Measurements from ENCODE around the gene ADAMTS7. TPM values are rescaled to one million over a fixed set of nuclear protein-coding genes. Genes with fewer than 3 reads are reported as not detected.
"Not testable (repeated sequence)": the region's sequence is repeated elsewhere in the genome, so short reads cannot be mapped to it uniquely, and the experiment has no call there.

ADAMTS7 gene
- total RNA-seq, 3 donors from 2014 or later = 1.3 to 5.7 (median 1.8) TPM

- H3K36me3 ChIP-seq (ENCODE audit: low read depth); ATAC-seq; intact Hi-C loops (cut with DNase I, micrococcal nuclease); H3K4me3 ChIP-seq; H3K4me1 ChIP-seq (ENCODE audit: low read depth); DNase-seq; H3K9me3 ChIP-seq: not testable (repeated sequence)
Observed at GRCh38 chr15:78779176-78779785, 32.0 kb downstream of the ADAMTS7 start.

GRCh38 chr15:78778422-78778821, 32.8 kb downstream of the ADAMTS7 start:
- Histone ChIP-seq H3K4me1 (ENCODE audit: low read depth) (no peaks in the 10 kb centered on the region), H3K9me3 (no peaks in the 10 kb centered on the region), H3K36me3 (ENCODE audit: low read depth) (no peaks in the 10 kb centered on the region), H3K4me3 (no peak overlapping the region)
- intact Hi-C loops (cut with DNase I, micrococcal nuclease) = no loop called here
- ATAC-seq (no peak), DNase-seq (no peak)
- no peak for TF ChIP-seq CTCF (IDR thresholded peaks at IDR 0.05)

- intact Hi-C loops (cut with DNase I, micrococcal nuclease); H3K4me1 ChIP-seq (ENCODE audit: low read depth); ATAC-seq; H3K9me3 ChIP-seq; DNase-seq; H3K36me3 ChIP-seq (ENCODE audit: low read depth); H3K4me3 ChIP-seq: not testable (repeated sequence)
Observed at GRCh38 chr15:78777953-78778345, 33.3 kb downstream of the ADAMTS7 start.

GRCh38 chr15:78777290-78777952, 33.8 kb downstream of the ADAMTS7 start:
- H3K4me3 ChIP-seq; intact Hi-C loops (cut with DNase I, micrococcal nuclease); H3K9me3 ChIP-seq; H3K4me1 ChIP-seq (ENCODE audit: low read depth); ATAC-seq; H3K36me3 ChIP-seq (ENCODE audit: low read depth): not testable (repeated sequence)
- peak in 1 of 3 donors; percentile 13 for DNase-seq

GRCh38 chr15:78776046-78776925, 35.0 kb downstream of the ADAMTS7 start:
- H3K4me1 ChIP-seq (ENCODE audit: low read depth); ATAC-seq; H3K4me3 ChIP-seq; H3K36me3 ChIP-seq (ENCODE audit: low read depth); intact Hi-C loops (cut with DNase I, micrococcal nuclease); H3K9me3 ChIP-seq: not testable (repeated sequence)
- DNase-seq = peak in 1 of 3 donors; percentile 11

- no peak overlapping the region for H3K4me3 ChIP-seq
- DNase-seq (peak in 1 of 3 donors; percentile 6), ATAC-seq (no peak)
- no peaks in the 10 kb centered on the region for H3K9me3 ChIP-seq
- no peak for TF ChIP-seq CTCF (IDR thresholded peaks at IDR 0.05)
- H3K4me1 ChIP-seq (ENCODE audit: low read depth) = no peaks in the 10 kb centered on the region
- intact Hi-C loops (cut with DNase I, micrococcal nuclease) = no loop called here
- H3K36me3 ChIP-seq (ENCODE audit: low read depth) = no peaks in the 10 kb centered on the region
Observed at GRCh38 chr15:78775472-78775871, 35.8 kb downstream of the ADAMTS7 start.

- H3K4me3 ChIP-seq; H3K4me1 ChIP-seq (ENCODE audit: low read depth); H3K36me3 ChIP-seq (ENCODE audit: low read depth); ATAC-seq; H3K9me3 ChIP-seq; intact Hi-C loops (cut with DNase I, micrococcal nuclease): not testable (repeated sequence)
- DNase-seq = peak in 2 of 3 donors; percentile 12 to 42
Observed at GRCh38 chr15:78774451-78774990, 36.7 kb downstream of the ADAMTS7 start.

- H3K9me3 ChIP-seq; ATAC-seq; H3K36me3 ChIP-seq (ENCODE audit: low read depth); H3K4me3 ChIP-seq; intact Hi-C loops (cut with DNase I, micrococcal nuclease); H3K4me1 ChIP-seq (ENCODE audit: low read depth): not testable (repeated sequence)
- DNase-seq = peak in 2 of 3 donors; percentile 6 to 24
Observed at GRCh38 chr15:78773765-78774450, 37.4 kb downstream of the ADAMTS7 start.
